AG08396 (cell line): ENCODE results near the gene PROM2.
"Not testable (repeated sequence)": the region's sequence is repeated elsewhere in the genome, so short reads cannot be mapped to it uniquely, and the experiment has no call there.

Source experiments
- DNase-seq: peaks from one replicate; pipeline ENCODE4 v3.0.0; 2012; ENCODE audit warnings: low spot score, mixed read lengths

PROM2 gene

GRCh38 chr2:95269036-95269680 is 5.1 kb upstream of the PROM2 start:
- DNase-seq = no peak

GRCh38 chr2:95269745-95270144 is 4.5 kb upstream of the PROM2 start:
- DNase-seq = not testable (repeated sequence)

GRCh38 chr2:95270541-95271081 is 3.6 kb upstream of the PROM2 start:
- DNase-seq = no peak

- DNase-seq = no peak
These were observed 2.8 kb upstream of the PROM2 start for GRCh38 chr2:95271381-95271971.

- no peak for DNase-seq
These were observed 1.9 kb upstream of the PROM2 start for GRCh38 chr2:95272299-95272751.

GRCh38 chr2:95272781-95273180 is 1.5 kb upstream of the PROM2 start:
- no peak for DNase-seq

- DNase-seq = no peak
These were observed 521 bp upstream of the PROM2 start for GRCh38 chr2:95273566-95274290.

- DNase-seq = no peak
These were observed 884 bp downstream of the PROM2 start for GRCh38 chr2:95275151-95275515.

GRCh38 chr2:95275601-95276243 is 1.5 kb downstream of the PROM2 start:
- DNase-seq = no peak

- no peak for DNase-seq
These were observed 2.1 kb downstream of the PROM2 start for GRCh38 chr2:95276244-95276887.

GRCh38 chr2:95276888-95277245 is 2.6 kb downstream of the PROM2 start:
- no peak for DNase-seq

- DNase-seq = no peak
These were observed 3.1 kb downstream of the PROM2 start for GRCh38 chr2:95277246-95277906.

GRCh38 chr2:95278051-95278471 is 3.8 kb downstream of the PROM2 start:
- peak; percentile 56 for DNase-seq

- DNase-seq = no peak
These were observed 4.5 kb downstream of the PROM2 start for GRCh38 chr2:95278637-95279225.

GRCh38 chr2:95279435-95280035 is 5.3 kb downstream of the PROM2 start:
- no peak for DNase-seq

- DNase-seq = no peak
These were observed 6.8 kb downstream of the PROM2 start for GRCh38 chr2:95281071-95281470.

- DNase-seq = no peak
These were observed 7.5 kb downstream of the PROM2 start for GRCh38 chr2:95281786-95282185.

GRCh38 chr2:95282458-95282857 is 8.2 kb downstream of the PROM2 start:
- no peak for DNase-seq

- no peak for DNase-seq
These were observed 9.3 kb downstream of the PROM2 start for GRCh38 chr2:95283562-95283961.

GRCh38 chr2:95284886-95285541 is 10.8 kb downstream of the PROM2 start:
- no peak for DNase-seq
